Activated T-cell treated with anti-CD3 and anti-CD28 coated beads for 24 hours (primary cell): Measurements from ENCODE around the gene UMOD.

ENCODE experiments used
- DNase-seq: peaks from one replicate; pipeline ENCODE4 v3.0.0-alpha.2; 2020; ENCODE audit warnings: low read depth

Gene UMOD

GRCh38 chr16:20363191-20363590 lies 10.7 kb upstream of the UMOD start:
- DNase-seq, result no peak

GRCh38 chr16:20359997-20360396 lies 7.5 kb upstream of the UMOD start:
- no peak for DNase-seq

- no peak for DNase-seq
These were observed 2.7 kb upstream of the UMOD start for GRCh38 chr16:20355114-20355782.

- DNase-seq, result no peak
These were observed 864 bp upstream of the UMOD start for GRCh38 chr16:20353379-20353778.

GRCh38 chr16:20349615-20350014 lies 2.9 kb downstream of the UMOD start:
- DNase-seq, result no peak

GRCh38 chr16:20348365-20349185 lies 3.9 kb downstream of the UMOD start:
- no peak for DNase-seq

GRCh38 chr16:20347666-20348364 lies 4.7 kb downstream of the UMOD start:
- DNase-seq, result no peak

GRCh38 chr16:20344611-20345010 lies 7.9 kb downstream of the UMOD start:
- DNase-seq, result no peak

- no peak for DNase-seq
These were observed 12.8 kb downstream of the UMOD start for GRCh38 chr16:20339744-20340143.

- no peak for DNase-seq
These were observed 15.6 kb downstream of the UMOD start for GRCh38 chr16:20336955-20337354.

- no peak for DNase-seq
These were observed 18.1 kb downstream of the UMOD start for GRCh38 chr16:20334396-20334795.

- DNase-seq, result no peak
These were observed 19.4 kb downstream of the UMOD start for GRCh38 chr16:20333120-20333519.

GRCh38 chr16:20332411-20332810 lies 20.1 kb downstream of the UMOD start:
- no peak for DNase-seq

GRCh38 chr16:20331635-20332034 lies 20.9 kb downstream of the UMOD start:
- DNase-seq, result no peak

GRCh38 chr16:20329392-20330138 lies 22.9 kb downstream of the UMOD start:
- DNase-seq, result no peak

- no peak for DNase-seq
These were observed 25.0 kb downstream of the UMOD start, which contains the start of gene GP2 for GRCh38 chr16:20327444-20328041. Gene GP2 (minus strand): TSS chr16:20327513. CDS start chr16:20326431, 1,082 bp downstream.

- DNase-seq, result no peak
These were observed 26.2 kb downstream of the UMOD start for GRCh38 chr16:20326321-20326720.

GRCh38 chr16:20325005-20325404 lies 27.5 kb downstream of the UMOD start:
- no peak for DNase-seq

- no peak for DNase-seq
These were observed 28.9 kb downstream of the UMOD start for GRCh38 chr16:20323591-20324117.

- no peak for DNase-seq
These were observed 29.8 kb downstream of the UMOD start for GRCh38 chr16:20322696-20323095.

GRCh38 chr16:20321671-20322070 lies 30.8 kb downstream of the UMOD start:
- DNase-seq, result no peak
